ENCODE results near the gene PGM2L1. TPM values are rescaled to one million over a fixed set of nuclear protein-coding genes. Genes with fewer than 3 reads are reported as not detected.
A peak's percentile ranks its signal among the peaks of the same experiment; 100 is the strongest.

Gene PGM2L1
- total RNA-seq, 1 donor = 7.2 TPM

DNA sequence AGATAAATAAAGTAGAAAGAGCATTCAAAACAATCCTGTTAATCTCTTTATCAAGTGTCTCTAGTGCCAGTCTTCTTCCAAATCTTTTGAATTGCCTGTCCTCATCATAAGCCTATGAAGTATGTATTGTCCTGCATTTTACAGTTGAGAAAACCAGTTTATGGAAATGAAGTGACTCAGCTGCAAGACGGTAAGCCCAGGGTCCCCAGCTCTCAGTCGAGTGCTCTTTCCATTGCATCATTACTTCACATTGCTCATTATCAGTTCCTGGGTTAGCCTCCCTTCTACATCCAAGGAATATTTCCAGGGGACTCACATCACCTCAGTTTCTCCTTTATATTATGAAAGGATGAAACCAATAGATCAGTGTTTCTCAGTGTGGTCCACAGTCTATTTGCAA is 77.7 kb downstream of the PGM2L1 start:
- H3K4me3 ChIP-seq (ENCODE audit: insufficient read depth, low read length) = no peak overlapping the region
- TF ChIP-seq, protein P1, sequence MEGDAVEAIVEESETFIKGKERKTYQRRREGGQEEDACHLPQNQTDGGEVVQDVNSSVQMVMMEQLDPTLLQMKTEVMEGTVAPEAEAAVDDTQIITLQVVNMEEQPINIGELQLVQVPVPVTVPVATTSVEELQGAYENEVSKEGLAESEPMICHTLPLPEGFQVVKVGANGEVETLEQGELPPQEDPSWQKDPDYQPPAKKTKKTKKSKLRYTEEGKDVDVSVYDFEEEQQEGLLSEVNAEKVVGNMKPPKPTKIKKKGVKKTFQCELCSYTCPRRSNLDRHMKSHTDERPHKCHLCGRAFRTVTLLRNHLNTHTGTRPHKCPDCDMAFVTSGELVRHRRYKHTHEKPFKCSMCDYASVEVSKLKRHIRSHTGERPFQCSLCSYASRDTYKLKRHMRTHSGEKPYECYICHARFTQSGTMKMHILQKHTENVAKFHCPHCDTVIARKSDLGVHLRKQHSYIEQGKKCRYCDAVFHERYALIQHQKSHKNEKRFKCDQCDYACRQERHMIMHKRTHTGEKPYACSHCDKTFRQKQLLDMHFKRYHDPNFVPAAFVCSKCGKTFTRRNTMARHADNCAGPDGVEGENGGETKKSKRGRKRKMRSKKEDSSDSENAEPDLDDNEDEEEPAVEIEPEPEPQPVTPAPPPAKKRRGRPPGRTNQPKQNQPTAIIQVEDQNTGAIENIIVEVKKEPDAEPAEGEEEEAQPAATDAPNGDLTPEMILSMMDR (IDR thresholded peaks at IDR 0.05; ENCODE audit: extremely low read depth, low read depth, low read length) = no peak
- H3K4me2 ChIP-seq (ENCODE audit: insufficient read depth, low read length) = no peak overlapping the region
- no peak overlapping the region for H2AFZ ChIP-seq (ENCODE audit: low read length)
- no peaks in the 10 kb centered on the region for H3K27me3 ChIP-seq (ENCODE audit: insufficient read depth, low read length)
- H3K27ac ChIP-seq (ENCODE audit: low read depth, low read length) = no peak overlapping the region
- H3K4me1 ChIP-seq (ENCODE audit: insufficient read depth, low read length) = peaks cover 49% of the 10 kb centered on the region
- no peaks in the 10 kb centered on the region for H4K20me1 ChIP-seq (ENCODE audit: insufficient read depth, low read length)
- H3K79me2 ChIP-seq (ENCODE audit: insufficient read depth, low read length) = no peaks in the 10 kb centered on the region
- no peaks in the 10 kb centered on the region for H3K36me3 ChIP-seq (ENCODE audit: insufficient read depth, low read length)
- DNase-seq (ENCODE audit: insufficient read length, low spot score, missing footprints) = no peak
- no peaks in the 10 kb centered on the region for H3K9me3 ChIP-seq (ENCODE audit: low read depth, low read length)

GRCh38 chr11:74319139-74319816 is 79.0 kb downstream of the PGM2L1 start:
- Histone ChIP-seq H3K36me3 (ENCODE audit: insufficient read depth, low read length) (no peaks in the 10 kb centered on the region), H4K20me1 (ENCODE audit: insufficient read depth, low read length) (no peaks in the 10 kb centered on the region), H3K27me3 (ENCODE audit: insufficient read depth, low read length) (no peaks in the 10 kb centered on the region), H3K9me3 (ENCODE audit: low read depth, low read length) (no peaks in the 10 kb centered on the region), H3K4me2 (ENCODE audit: insufficient read depth, low read length) (peak overlapping the region; percentile 41), H3K4me3 (ENCODE audit: insufficient read depth, low read length) (no peak overlapping the region), H2AFZ (ENCODE audit: low read length) (no peak overlapping the region), H3K4me1 (ENCODE audit: insufficient read depth, low read length) (peaks cover 46% of the 10 kb centered on the region), H3K79me2 (ENCODE audit: insufficient read depth, low read length) (no peaks in the 10 kb centered on the region), H3K27ac (ENCODE audit: low read depth, low read length) (peak overlapping the region; percentile 88)
- peak; percentile 92 for DNase-seq (ENCODE audit: insufficient read length, low spot score, missing footprints)
- TF ChIP-seq, protein P1 (IDR thresholded peaks at IDR 0.05; ENCODE audit: extremely low read depth, low read depth, low read length) = no peak

- Histone ChIP-seq H3K4me1 (ENCODE audit: insufficient read depth, low read length) (peaks cover 46% of the 10 kb centered on the region), H3K79me2 (ENCODE audit: insufficient read depth, low read length) (no peaks in the 10 kb centered on the region), H3K27me3 (ENCODE audit: insufficient read depth, low read length) (no peaks in the 10 kb centered on the region), H2AFZ (ENCODE audit: low read length) (peak overlapping the region; percentile 27), H3K9me3 (ENCODE audit: low read depth, low read length) (no peaks in the 10 kb centered on the region), H3K4me2 (ENCODE audit: insufficient read depth, low read length) (peak overlapping the region; percentile 41), H3K4me3 (ENCODE audit: insufficient read depth, low read length) (no peak overlapping the region), H3K36me3 (ENCODE audit: insufficient read depth, low read length) (no peaks in the 10 kb centered on the region), H3K27ac (ENCODE audit: low read depth, low read length) (peak overlapping the region; percentile 88), H4K20me1 (ENCODE audit: insufficient read depth, low read length) (no peaks in the 10 kb centered on the region)
- DNase-seq (ENCODE audit: insufficient read length, low spot score, missing footprints) = no peak
- TF ChIP-seq, protein P1 (IDR thresholded peaks at IDR 0.05; ENCODE audit: extremely low read depth, low read depth, low read length) = no peak
Observed at GRCh38 chr11:74318241-74318932, 79.8 kb downstream of the PGM2L1 start.

- TF ChIP-seq, protein P1 (IDR thresholded peaks at IDR 0.05; ENCODE audit: extremely low read depth, low read depth, low read length) = no peak
- peak; percentile 77 for DNase-seq (ENCODE audit: insufficient read length, low spot score, missing footprints)
- Histone ChIP-seq H4K20me1 (ENCODE audit: insufficient read depth, low read length) (no peaks in the 10 kb centered on the region), H3K36me3 (ENCODE audit: insufficient read depth, low read length) (no peaks in the 10 kb centered on the region), H3K79me2 (ENCODE audit: insufficient read depth, low read length) (no peaks in the 10 kb centered on the region), H3K4me3 (ENCODE audit: insufficient read depth, low read length) (no peak overlapping the region), H3K4me2 (ENCODE audit: insufficient read depth, low read length) (peak overlapping the region; percentile 26), H3K9me3 (ENCODE audit: low read depth, low read length) (no peaks in the 10 kb centered on the region), H3K27me3 (ENCODE audit: insufficient read depth, low read length) (no peaks in the 10 kb centered on the region), H3K27ac (ENCODE audit: low read depth, low read length) (peak overlapping the region; percentile 88), H3K4me1 (ENCODE audit: insufficient read depth, low read length) (peaks cover 33% of the 10 kb centered on the region), H2AFZ (ENCODE audit: low read length) (no peak overlapping the region)
Observed at GRCh38 chr11:74316772-74317505, 81.3 kb downstream of the PGM2L1 start.
